Stimulated activated CD4-positive, alpha-beta T cell treated with anti-CD3 and anti-CD28 coated beads, Interleukin-2, amount 100 ng/mL, for 48 hours (primary cell): ENCODE data around the gene ATP10B.

Experiments
- DNase-seq, 2 donors: peaks; one replicate each; pipeline ENCODE4 v3.0.0-alpha.2; 2020

Gene ATP10B

GRCh38 chr5:160627921-160628618, 223.9 kb downstream of the ATP10B start:
- no peak for DNase-seq

- no peak for DNase-seq
These were observed 225.7 kb downstream of the ATP10B start for GRCh38 chr5:160626322-160626721.

GRCh38 chr5:160621526-160621925, 230.5 kb downstream of the ATP10B start:
- no peak for DNase-seq

GRCh38 chr5:160620401-160620800, 231.6 kb downstream of the ATP10B start:
- DNase-seq, result no peak

- DNase-seq, result no peak
These were observed 232.6 kb downstream of the ATP10B start for GRCh38 chr5:160619381-160619780.

- no peak for DNase-seq
These were observed 233.7 kb downstream of the ATP10B start for GRCh38 chr5:160618286-160618685.

GRCh38 chr5:160616712-160617497, 235.1 kb downstream of the ATP10B start:
- no peak for DNase-seq

- DNase-seq, result no peak
These were observed 237.9 kb downstream of the ATP10B start for GRCh38 chr5:160614136-160614535.

GRCh38 chr5:160605266-160605665, 246.7 kb downstream of the ATP10B start:
- DNase-seq, result no peak

- no peak for DNase-seq
These were observed 247.5 kb downstream of the ATP10B start for GRCh38 chr5:160604484-160604883.

GRCh38 chr5:160602744-160603143, 249.3 kb downstream of the ATP10B start:
- DNase-seq, result no peak

- DNase-seq, result no peak
These were observed 251.0 kb downstream of the ATP10B start for GRCh38 chr5:160601046-160601445.

GRCh38 chr5:160573318-160573717, 278.7 kb downstream of the ATP10B start:
- DNase-seq, result no peak

GRCh38 chr5:160567031-160567705, 284.8 kb downstream of the ATP10B start:
- DNase-seq, result no peak

- no peak for DNase-seq
These were observed 286.6 kb downstream of the ATP10B start for GRCh38 chr5:160565376-160565775.

- no peak for DNase-seq
These were observed 295.2 kb downstream of the ATP10B start for GRCh38 chr5:160556846-160557245.

- no peak for DNase-seq
These were observed 295.9 kb downstream of the ATP10B start for GRCh38 chr5:160555971-160556631.

- no peak for DNase-seq
These were observed 296.4 kb downstream of the ATP10B start for GRCh38 chr5:160555581-160555970.

GRCh38 chr5:160550075-160550474, 301.9 kb downstream of the ATP10B start:
- DNase-seq, result no peak

GRCh38 chr5:160548949-160549645, 302.9 kb downstream of the ATP10B start:
- no peak for DNase-seq

GRCh38 chr5:160547872-160548271, 304.1 kb downstream of the ATP10B start:
- DNase-seq, result no peak

GRCh38 chr5:160547061-160547460, 304.9 kb downstream of the ATP10B start:
- no peak for DNase-seq

GRCh38 chr5:160545832-160546231, 306.2 kb downstream of the ATP10B start:
- DNase-seq, result no peak
